Heart left ventricle (tissue), 16 donors: ENCODE data around the gene C8G. TPM values are rescaled to one million over a fixed set of nuclear protein-coding genes. Genes with fewer than 3 reads are reported as not detected.

Experiments
- ATAC-seq, 4 donors: fragments of 200-7000 bp; cut with Tn5 transposase; one replicate each; pipeline ENCODE4 v1.9.1; 2020 to 2022; ENCODE audit warnings: moderate library complexity in 4 of 4, mild to moderate bottlenecking in 3 of 4, moderate number of reproducible peaks in 1 of 4
- DNase-seq, 5 donors: peaks; one replicate each; pipeline ENCODE4 v3.0.0-alpha.2; 2020
- H3K27ac ChIP-seq, 12 donors: fragments of 200-600 bp; sonication (generic) in 4 of 12; one replicate each; pipeline versions ENCODE4 v1.5.0 to v1.8.0; 2016 to 2022; ENCODE audit warnings: mild to moderate bottlenecking in 2 of 12
- H3K27me3 ChIP-seq, 9 donors: fragments of 200-600 bp; sonication (generic) in 2 of 9; one replicate each; pipeline versions ENCODE4 v1.5.1 to v1.8.0; 2016 to 2022; ENCODE audit warnings: mild to moderate bottlenecking in 3 of 9
- H3K36me3 ChIP-seq, 9 donors: fragments of 200-600 bp; sonication (generic) in 2 of 9; one replicate each; pipeline versions ENCODE4 v1.5.0 to v1.8.0; 2018 to 2022; ENCODE audit warnings: mild to moderate bottlenecking in 2 of 9
- H3K4me1 ChIP-seq, 12 donors: fragments of 200-600 bp; sonication (generic) in 4 of 12; one replicate each; pipeline versions ENCODE4 v1.5.0 to v1.8.0; 2016 to 2022; ENCODE audit warnings: mild to moderate bottlenecking in 3 of 12
- H3K4me3 ChIP-seq, 12 donors: fragments of 200-600 bp; sonication (generic) in 4 of 12; one replicate each; pipeline versions ENCODE4 v1.5.0 to v1.8.0; 2017 to 2022; ENCODE audit warnings: mild to moderate bottlenecking in 9 of 12, moderate library complexity in 4 of 12
- H3K9me3 ChIP-seq, 12 donors: fragments of 200-600 bp; sonication (generic) in 4 of 12; one replicate each; pipeline versions ENCODE4 v1.5.0 to v1.8.0; 2016 to 2022; ENCODE audit warnings: mild to moderate bottlenecking in 1 of 12
- POLR2A ChIP-seq, 2 donors: fragments of 450-650 bp; IDR thresholded peaks; one replicate each; pipeline ENCODE4 v1.6.1; 2017; ENCODE audit warnings: antibody characterized with exemption in 2 of 2, mild to moderate bottlenecking in 2 of 2, moderate library complexity in 2 of 2
- WGBS, 4 donors: extraction: QIAGEN DNeasy Blood & Tissue Kit in 2 of 4; methylation state at CpG; one replicate each; pipeline versions ENCODE4 v1.1.5 to v1.1.7; 2013 to 2018; 5-methylcytosine and 5-hydroxymethylcytosine counted together
- intact Hi-C, 10 donors: fragments of 100-400 bp; cut with DNase I; formaldehyde crosslinking; loops; one replicate each; pipeline versions ENCODE4 v1.11.1 to v1.14.2; 2022
- polyA plus RNA-seq, 2 donors: library from polyadenylated mRNA; stranded (reverse); fragments of 200-250 nt; gene quantifications; one replicate each; pipeline ENCODE4 v1.2.3, GENCODE V29; 2013
- total RNA-seq, 9 donors: library from RNA; depleted of rRNA in 2 of 9; stranded (reverse); fragments of >200 nt in 2 of 9; fragmentation: NEBNext Ultra II Directional in 3 of 9; extraction: Animal tissue kit (Norgen Biotek cat#: 25700) in 3 of 9; gene quantifications; one replicate each; pipeline versions ENCODE4 v1.1.0 to v1.2.4, GENCODE V29; 2016 to 2023
- TF ChIP-seq, protein P1 (sequence below), 12 donors: fragments of 200-600 bp; sonication (generic) in 4 of 12; IDR thresholded peaks; one replicate each; pipeline versions ENCODE4 v1.5.0 to v1.8.0; 2018 to 2022; ENCODE audit warnings: antibody characterized with exemption in 12 of 12, mild to moderate bottlenecking in 5 of 12
- donor health status: ischemic (EF 13 %, LVEDD 7.1; RV severe dilation, severe dysfunction).
- donor health status: healthy with polysubstance abuse.
- donor health status: DM: no; HTN: yes; CAD: no.
- donor health status: DM: no; HTN: no; CAD: no.
- donor health status: ischemic (EF 25% LVEDD 6.9; RV normal size, moderate dysfunction).
- donor health status: ischemic (EF 25% LVEDD 5.7; RV mildly dilated, moderate dysfunction).
- donor health status: healthy.
- donor health status: DM: yes; HTN: yes; CAD: no.
- donor health status: ischemic (EF 35%, LVEDD 5.7; RV mildly dilated, moderate dysfunction).
- donor health status: nonischemic (EF 11% LVEDD 7.7; RV severe dilation, severe dysfunction).
- donor health status: DM: yes; HTN: yes; CAD: no.
- donor health status: PGD.
- donor health status: ischemic (EF 29% LVEDD 5.4; RV normal size, mild dysfunction).
- donor health status: nonischemic (EF 23%, LVEDD 6.1; RV moderate dilation, normal function).

The C8G gene
- total and polyA plus RNA-seq, 11 donors: 1.0 to 3.7 (median 1.5) TPM; not detected in 2

DNA sequence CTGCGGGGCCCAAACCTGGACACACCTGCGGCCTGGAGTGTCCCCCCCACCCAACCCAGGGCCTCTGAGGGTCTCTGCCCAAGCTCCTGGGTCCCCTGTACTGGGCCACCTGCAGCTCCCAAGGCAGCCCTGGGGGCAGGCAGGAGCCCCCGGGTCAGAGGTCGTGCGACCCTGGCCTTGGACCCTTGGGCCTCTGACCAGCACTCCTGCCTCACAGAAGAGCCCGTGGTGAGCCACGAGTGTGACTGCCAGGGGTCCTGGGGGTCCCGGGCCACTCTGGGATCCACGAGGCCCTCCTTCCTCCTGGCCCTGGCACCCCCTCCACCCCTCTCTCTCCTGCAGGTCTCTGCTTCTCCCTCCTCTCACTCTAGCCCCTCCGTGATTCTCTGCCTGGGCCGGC is 27.3 kb downstream of the C8G start:
- WGBS, 4 donors: 80 to 89% (median 87%) methylated on average over 9 to 11 of the region's 11 CpGs
- H3K36me3 ChIP-seq: no peaks in the 10 kb centered on the region

DNA sequence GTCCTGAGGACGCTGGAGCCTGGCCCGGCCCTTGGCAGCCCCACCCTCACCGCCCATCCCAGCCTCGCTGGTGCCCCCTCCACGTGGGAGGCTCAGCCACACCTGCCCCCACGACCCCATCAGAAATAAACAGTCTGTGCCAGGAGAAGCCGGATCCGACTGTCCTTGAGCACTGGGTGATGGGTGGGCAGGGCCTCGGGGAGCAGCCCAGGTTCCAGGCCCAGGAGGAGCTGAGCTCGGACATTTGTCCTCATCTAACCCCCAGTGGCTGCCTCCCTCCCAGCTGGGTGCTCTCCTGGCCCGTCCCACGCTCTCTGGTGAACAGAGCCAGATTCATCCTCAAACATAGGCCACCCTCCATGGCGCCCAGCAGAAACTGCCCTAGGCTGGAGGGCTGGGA is 27.7 kb downstream of the C8G start:
- ATAC-seq: no peak
- 39 to 62% (median 53%) methylated on average over 9 to 13 of the region's 13 CpGs for WGBS, 4 donors
- TF ChIP-seq POLR2A (IDR thresholded peaks at IDR 0.05): no peak
- TF ChIP-seq, protein P1, sequence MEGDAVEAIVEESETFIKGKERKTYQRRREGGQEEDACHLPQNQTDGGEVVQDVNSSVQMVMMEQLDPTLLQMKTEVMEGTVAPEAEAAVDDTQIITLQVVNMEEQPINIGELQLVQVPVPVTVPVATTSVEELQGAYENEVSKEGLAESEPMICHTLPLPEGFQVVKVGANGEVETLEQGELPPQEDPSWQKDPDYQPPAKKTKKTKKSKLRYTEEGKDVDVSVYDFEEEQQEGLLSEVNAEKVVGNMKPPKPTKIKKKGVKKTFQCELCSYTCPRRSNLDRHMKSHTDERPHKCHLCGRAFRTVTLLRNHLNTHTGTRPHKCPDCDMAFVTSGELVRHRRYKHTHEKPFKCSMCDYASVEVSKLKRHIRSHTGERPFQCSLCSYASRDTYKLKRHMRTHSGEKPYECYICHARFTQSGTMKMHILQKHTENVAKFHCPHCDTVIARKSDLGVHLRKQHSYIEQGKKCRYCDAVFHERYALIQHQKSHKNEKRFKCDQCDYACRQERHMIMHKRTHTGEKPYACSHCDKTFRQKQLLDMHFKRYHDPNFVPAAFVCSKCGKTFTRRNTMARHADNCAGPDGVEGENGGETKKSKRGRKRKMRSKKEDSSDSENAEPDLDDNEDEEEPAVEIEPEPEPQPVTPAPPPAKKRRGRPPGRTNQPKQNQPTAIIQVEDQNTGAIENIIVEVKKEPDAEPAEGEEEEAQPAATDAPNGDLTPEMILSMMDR (IDR thresholded peaks at IDR 0.05): no peak
- H3K27ac ChIP-seq: no peak overlapping the region
- DNase-seq: no peak
- H3K9me3 ChIP-seq: no peaks in the 10 kb centered on the region
- H3K4me3 ChIP-seq: no peak overlapping the region
- peaks cover 0 to 5% (median 0%) of the 10 kb centered on the region in 9 donors for H3K27me3 ChIP-seq
- H3K4me1 ChIP-seq: peaks cover 10 to 62% (median 33%) of the 10 kb centered on the region in 12 donors
- intact Hi-C loops: loop anchor here in 1 of 10 donors (1.0 kb wide), 1 partner anchor 16 kb away; no protein-coding TSS in a partner anchor
- H3K36me3 ChIP-seq: no peaks in the 10 kb centered on the region

More for the DNA sequence above, 27.3 kb downstream of the C8G start:
- Histone ChIP-seq H3K4me1 (peaks cover 10 to 57% (median 30%) of the 10 kb centered on the region in 12 donors), H3K4me3 (no peak overlapping the region), H3K9me3 (no peaks in the 10 kb centered on the region), H3K27me3 (peaks cover 0 to under 1% (median 0%) of the 10 kb centered on the region in 9 donors), H3K27ac (no peak overlapping the region)
- intact Hi-C loops: loop anchor here in 1 of 10 donors (1.0 kb wide), 1 partner anchor 16 kb away; no protein-coding TSS in a partner anchor
- no peak for ATAC-seq
- TF ChIP-seq POLR2A (IDR thresholded peaks at IDR 0.05): no peak
- TF ChIP-seq, protein P1 (IDR thresholded peaks at IDR 0.05): no peak
- no peak for DNase-seq

DNA sequence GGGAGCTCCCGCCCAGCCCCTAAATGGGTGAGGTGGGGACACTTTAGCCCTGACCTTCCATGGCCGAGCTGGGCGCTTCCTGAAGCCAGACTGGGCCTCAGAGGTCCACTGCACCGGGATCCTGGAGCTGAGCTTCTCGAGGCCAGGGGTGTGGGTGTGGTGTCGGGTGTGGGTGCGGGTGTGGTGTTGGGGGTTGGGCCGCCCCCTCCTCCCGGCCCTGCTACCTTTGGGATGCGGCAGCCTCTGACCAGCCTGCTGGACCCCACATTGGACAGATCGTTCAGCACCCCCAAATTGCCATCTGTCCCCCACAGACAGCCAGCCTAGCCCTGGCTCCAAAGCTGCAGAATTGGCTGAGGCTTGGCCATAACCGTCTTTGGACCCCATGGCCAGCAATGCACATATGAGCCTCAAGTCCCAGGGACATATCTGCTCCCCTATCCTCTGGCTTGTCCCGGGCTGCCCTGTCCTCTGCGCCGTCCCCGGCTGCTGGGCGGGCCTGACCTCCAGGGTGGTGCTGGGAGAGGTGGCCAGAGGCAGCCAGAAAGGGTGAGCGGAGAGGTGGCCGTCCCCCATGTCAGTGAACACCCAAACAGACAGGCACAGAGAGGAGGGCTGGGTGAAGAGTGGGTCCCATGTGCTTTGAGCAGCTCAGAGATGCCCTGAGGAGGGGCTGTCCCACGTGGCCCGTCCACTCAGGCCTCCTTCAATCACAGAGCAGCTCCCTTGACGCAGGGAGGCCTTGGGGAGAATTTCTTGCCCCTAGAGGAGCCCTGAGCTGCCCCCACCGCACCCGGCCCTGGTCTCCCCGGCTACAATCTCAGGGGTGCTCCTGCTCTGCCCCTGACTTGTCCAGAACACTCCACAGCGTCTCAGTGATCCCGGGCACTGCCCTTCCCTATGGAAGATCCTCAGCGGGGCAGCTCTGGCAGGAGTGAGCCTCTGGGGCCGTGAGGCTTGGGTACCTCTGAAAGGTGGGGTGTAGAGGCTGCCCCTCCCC is 28.9 kb downstream of the C8G start:
- no peak for TF ChIP-seq POLR2A (IDR thresholded peaks at IDR 0.05)
- TF ChIP-seq, protein P1 (IDR thresholded peaks at IDR 0.05): no peak
- no peak for ATAC-seq
- Histone ChIP-seq H3K4me3 (no peak overlapping the region), H3K36me3 (no peaks in the 10 kb centered on the region), H3K9me3 (no peaks in the 10 kb centered on the region), H3K4me1 (peaks cover 10 to 60% (median 36%) of the 10 kb centered on the region in 12 donors), H3K27ac (peak overlapping the region in 9 of 12 donors; percentile 13 to 98 (median 88)), H3K27me3 (peaks cover 0 to 9% (median 0%) of the 10 kb centered on the region in 9 donors)
- WGBS, 4 donors: 89 to 94% (median 93%) methylated on average over 22 to 29 of the region's 29 CpGs
- DNase-seq: no peak
- intact Hi-C loops: loop anchor here in 2 of 10 donors (2.0 kb wide), 2 partner anchors 21 to 23 kb away; partner anchors contain the start of gene LCN12 (in 1 of the 2)
